Renal pelvis (tissue), 4 donors: ENCODE results near the gene FBXW11. TPM values are rescaled to one million over a fixed set of nuclear protein-coding genes. Genes with fewer than 3 reads are reported as not detected.

Experiments
- DNase-seq: peaks from one replicate; pipeline ENCODE4 v3.0.0-alpha.2; 2013
- polyA plus RNA-seq, 3 donors: library from polyadenylated mRNA; unstranded; fragments of 120-200 nt; gene quantifications; one replicate each; pipeline ENCODE4 v1.2.1, GENCODE V29; 2013; ENCODE audit not compliant: insufficient read length in 3 of 3

The FBXW11 gene
- polyA plus RNA-seq, 3 donors, result 51.9 to 55.2 (median 52.0) TPM

DNA sequence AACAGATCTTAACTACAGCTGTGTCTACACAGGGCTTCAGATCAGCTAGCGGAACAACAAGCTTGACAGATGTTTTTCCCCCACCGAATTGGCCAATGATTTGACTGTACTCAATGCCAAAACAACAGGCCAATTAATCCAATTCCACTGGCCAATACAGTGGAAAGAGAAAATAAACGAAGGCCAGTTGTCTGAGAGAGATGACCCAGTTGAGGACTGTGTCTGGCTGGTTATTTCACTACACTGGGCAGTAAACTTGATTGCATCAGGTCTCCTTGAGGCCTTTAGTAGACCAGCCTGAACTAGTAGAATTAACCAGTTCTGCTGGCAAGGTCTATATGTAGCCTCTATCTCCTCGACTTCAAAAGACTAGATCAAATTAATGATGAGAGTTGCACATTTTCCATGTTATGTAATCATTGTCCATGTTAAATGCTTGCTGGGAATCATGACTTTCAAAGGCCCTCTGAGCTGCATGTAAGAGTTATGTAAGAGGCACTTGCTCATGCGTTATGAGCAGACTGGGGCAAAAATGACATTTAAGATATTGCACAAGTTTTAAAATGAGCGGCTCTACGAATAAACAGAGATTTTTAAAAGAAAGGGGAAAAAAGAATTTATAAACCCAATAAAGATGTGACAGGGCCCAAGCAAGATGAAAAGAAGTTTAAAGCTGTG is 192.5 kb downstream of the FBXW11 start:
- no peak for DNase-seq

DNA sequence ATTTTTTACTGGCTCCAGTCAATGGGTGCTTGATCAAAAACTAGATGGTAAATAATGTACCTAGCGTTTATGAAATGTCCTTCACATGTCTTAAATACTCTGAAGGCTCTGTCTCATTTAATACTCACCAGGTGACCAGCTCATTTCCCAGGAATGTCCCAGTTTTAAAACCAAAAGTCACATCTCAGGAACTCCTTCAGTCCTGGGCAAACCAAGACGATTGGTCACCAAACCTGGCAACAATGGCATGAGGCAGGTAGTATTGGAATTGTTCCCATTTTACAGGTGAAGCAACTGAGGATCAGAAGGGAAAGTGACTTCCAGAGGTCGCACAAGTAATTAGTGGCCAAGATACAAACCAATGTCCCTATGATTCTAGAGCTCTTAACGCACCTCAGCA is 193.2 kb downstream of the FBXW11 start:
- DNase-seq, result no peak

Other genes starting within 250 kb of the FBXW11 start
- gene SMIM23, start 220.8 kb downstream of the FBXW11 start, polyA plus RNA-seq, result not detected
- 10 to 100 TPM; 15.4 to 19.0 (median 16.4) TPM for gene STK10, start 181.6 kb upstream of the FBXW11 start, polyA plus RNA-seq
- not detected for gene EFCAB9, start 187.5 kb upstream of the FBXW11 start, polyA plus RNA-seq